M059J (cell line): ENCODE data around the gene KCNJ1. TPM values are rescaled to one million over a fixed set of nuclear protein-coding genes. Genes with fewer than 3 reads are reported as not detected.

Source experiments
- total RNA-seq: library from RNA; depleted of rRNA; stranded (reverse); fragments of >200 nt; shearing (Covaris generic); gene quantifications from 2 replicates; pipeline ENCODE4 v1.2.3, GENCODE V29; 2014; rRNA removed

The KCNJ1 gene
- total RNA-seq, 1 experiment from 2014 or later, result not detected

Other genes starting within 250 kb of the KCNJ1 start
- 9.6 and 12.0 TPM in 2 replicates for gene FLI1, start 173.2 kb downstream of the KCNJ1 start, total RNA-seq
- gene KCNJ5, start 24.1 kb upstream of the KCNJ1 start, total RNA-seq, result not detected in 2 replicates
- gene TP53AIP1, start 75.6 kb upstream of the KCNJ1 start, total RNA-seq, result not detected in 2 replicates